HepG2 (cell line): Measurements from ENCODE around the gene RABEP2. TPM values are rescaled to one million over a fixed set of nuclear protein-coding genes. Genes with fewer than 3 reads are reported as not detected.
A peak's percentile ranks its signal among the peaks of the same experiment; 100 is the strongest.

Experiments
- ATAC-seq: fragments of 200-7000 bp; cut with Tn5 transposase; 3 replicates; pipeline ENCODE4 v1.9.1; 2020; ENCODE audit warnings: mild to moderate bottlenecking, moderate library complexity
- BruUV-seq: library from RNA; stranded (reverse); fragments of 400-500 nt; replicated peaks from 2 replicates; lab custom pipeline; 2021; lab: Mats Ljungman, UMichigan
- CTCF ChIA-PET: fragments of 300-600 bp; formaldehyde crosslinking; extraction: SDS; loops from one replicate; lab custom pipeline; 2021; ENCODE audit warnings: low total read pairs, inconsistent platforms, low intra/inter-chr PET ratio; lab: Yijun Ruan, JAX
- POLR2A ChIA-PET: fragments of 350-600 bp; sonication (Branson Sonifier 250); formaldehyde crosslinking; loops from one replicate; lab custom pipeline; 2020; ENCODE audit warnings: antibody characterized with exemption, inconsistent platforms; lab: Yijun Ruan, JAX
- DNase-seq: peaks from one replicate; pipeline ENCODE4 v3.0.0-alpha.2; 2015; ENCODE audit warnings: low spot score
- FAIRE-seq: peaks from 3 replicates; lab custom pipeline; 2011; peaks lifted over from hg19 to GRCh38; lab: Jason Lieb, UNC
- H2AFZ ChIP-seq: one replicate; pipeline ENCODE4 v1.6.1; 2011; ENCODE audit warnings: low read length, inconsistent platforms
- H3K27ac ChIP-seq: fragments of 300-600 bp; 3 replicates; pipeline ENCODE4 v1.8.0; 2011; ENCODE audit warnings: mixed run types, mild to moderate bottlenecking, mixed read lengths, low read length, inconsistent platforms; ENCODE audit not compliant: insufficient read depth; ENCODE audit errors: extremely low read length
- H3K27me3 ChIP-seq, 2 experiments: fragments of 200-600 bp in 1 of 2; 2 replicates in 1 of 2; 3 replicates in 1 of 2; pipeline versions ENCODE4 v1.6.0 to v1.8.0; 2011; ENCODE audit warnings: low read length in 2 of 2, mild to moderate bottlenecking in 2 of 2, moderate library complexity in 2 of 2, inconsistent platforms in 1 of 2; ENCODE audit not compliant: insufficient read depth in 2 of 2, control insufficient read depth in 1 of 2
- H3K36me3 ChIP-seq, 2 experiments: fragments of 200-600 bp in 1 of 2; replicated peaks in 1 of 2; 2 replicates in 1 of 2; 3 replicates in 1 of 2; pipeline versions ENCODE4 v1.5.1 to v1.8.0; 2011; ENCODE audit warnings: low read length in 2 of 2, inconsistent platforms in 1 of 2; ENCODE audit not compliant: insufficient read depth in 2 of 2, control insufficient read depth in 1 of 2
- H3K4me1 ChIP-seq: 2 replicates; pipeline ENCODE4 v1.5.1; 2012; ENCODE audit warnings: low read length, inconsistent platforms; ENCODE audit not compliant: insufficient read depth
- H3K4me2 ChIP-seq: 2 replicates; pipeline ENCODE4 v1.6.0; 2011; ENCODE audit warnings: low read depth, low read length, inconsistent platforms
- H3K4me3 ChIP-seq, 3 experiments: fragments of 200-600 bp in 1 of 3; sonication (generic), shearing (Covaris generic) in 1 of 3; replicated peaks in 1 of 3; 2 replicates each; pipeline ENCODE4 v1.5.1; 2011 to 2016; ENCODE audit warnings: low read length in 3 of 3, inconsistent platforms in 2 of 3, low read depth in 2 of 3, mild to moderate bottlenecking in 2 of 3, control low read depth in 1 of 3, mixed read lengths in 1 of 3; ENCODE audit not compliant: insufficient read depth in 1 of 3
- H3K79me2 ChIP-seq: one replicate; pipeline ENCODE4 v1.6.1; 2011; ENCODE audit warnings: low read length, inconsistent platforms; ENCODE audit not compliant: insufficient read depth
- H3K9ac ChIP-seq: 2 replicates; pipeline ENCODE4 v1.6.0; 2011; ENCODE audit warnings: mild to moderate bottlenecking, low read depth, low read length, inconsistent platforms; ENCODE audit not compliant: insufficient read depth
- H3K9me3 ChIP-seq: 2 replicates; pipeline ENCODE4 v1.5.1; 2012; ENCODE audit warnings: mild to moderate bottlenecking, low read length
- H4K20me1 ChIP-seq: 2 replicates; pipeline ENCODE4 v1.6.0; 2011; ENCODE audit warnings: inconsistent platforms, mild to moderate bottlenecking, low read length, moderate library complexity; ENCODE audit not compliant: insufficient read depth
- HHEX ChIP-seq: IDR thresholded peaks from 2 replicates; pipeline ENCODE4 v1.6.1; 2016; ENCODE audit warnings: control low read depth
- IRF1 ChIP-seq: sonication (generic); formaldehyde crosslinking; IDR thresholded peaks from 2 replicates; pipeline ENCODE4 v1.4.0; 2020; ENCODE audit warnings: low read depth, mild to moderate bottlenecking, missing genetic modification reagents
- JUN ChIP-seq: sonication (generic); formaldehyde crosslinking; IDR thresholded peaks from 2 replicates; pipeline ENCODE4 v1.4.0; 2020; ENCODE audit warnings: mild to moderate bottlenecking, missing genetic modification reagents
- NR2F1 ChIP-seq, 2 experiments: fragments of 450-650 bp in 1 of 2; formaldehyde crosslinking in 1 of 2; IDR thresholded peaks; 2 replicates each; pipeline versions ENCODE4 v1.5.0 to v1.6.1; 2016 to 2020; ENCODE audit warnings: mild to moderate bottlenecking in 1 of 2, missing compliant biosample characterization in 1 of 2, missing genetic modification reagents in 1 of 2, moderate library complexity in 1 of 2
- RAD51 ChIP-seq: fragments of 450-650 bp; IDR thresholded peaks from 2 replicates; pipeline ENCODE4 v1.6.1; 2016; ENCODE audit warnings: borderline replicate concordance
- RFX5 ChIP-seq: IDR thresholded peaks from 2 replicates; pipeline ENCODE4 v1.6.1; 2011; ENCODE audit warnings: low read depth, low read length, improper control_type of control experiment
- SP4 ChIP-seq: sonication (generic); formaldehyde crosslinking; IDR thresholded peaks from 2 replicates; pipeline ENCODE4 v1.8.1; 2023; ENCODE audit warnings: mild to moderate bottlenecking, missing genetic modification reagents
- TFDP2 ChIP-seq: sonication (generic); formaldehyde crosslinking; IDR thresholded peaks from 2 replicates; pipeline ENCODE4 v1.4.0; 2020; ENCODE audit warnings: missing genetic modification reagents
- XBP1 ChIP-seq: sonication (generic); formaldehyde crosslinking; IDR thresholded peaks from 2 replicates; pipeline ENCODE4 v1.5.0; 2020; ENCODE audit warnings: missing genetic modification reagents
- ZNF317 ChIP-seq: sonication (generic); formaldehyde crosslinking; IDR thresholded peaks from 2 replicates; pipeline ENCODE4 v1.5.0; 2020; ENCODE audit warnings: mild to moderate bottlenecking, missing genetic modification reagents
- ZNF510 ChIP-seq: sonication (generic); formaldehyde crosslinking; IDR thresholded peaks from 2 replicates; pipeline ENCODE4 v1.4.0; 2020; ENCODE audit warnings: low read depth, mild to moderate bottlenecking, missing genetic modification reagents
- ZNF550 ChIP-seq: sonication (generic); formaldehyde crosslinking; IDR thresholded peaks from 2 replicates; pipeline ENCODE4 v1.4.0; 2020; ENCODE audit warnings: mild to moderate bottlenecking, missing genetic modification reagents, borderline replicate concordance
- ZNF75D ChIP-seq: sonication (generic); formaldehyde crosslinking; IDR thresholded peaks from 2 replicates; pipeline ENCODE4 v1.8.1; 2023; ENCODE audit warnings: missing genetic modification reagents, mild to moderate bottlenecking, borderline replicate concordance
- ZNF788 ChIP-seq: sonication (generic); formaldehyde crosslinking; IDR thresholded peaks from 2 replicates; pipeline ENCODE4 v1.5.0; 2020; ENCODE audit warnings: mild to moderate bottlenecking, missing genetic modification reagents, borderline replicate concordance
- WGBS: methylation state at CpG from one replicate; pipeline ENCODE4 v1.1.6; 2017; ENCODE audit warnings: low lambda C conversion rate; 5-methylcytosine and 5-hydroxymethylcytosine counted together
- in situ Hi-C: cut with HindIII; loops from 2 replicates; pipeline ENCODE4 v1.10.0; 2017; ENCODE audit warnings: low pct_unique_long_range_greater_than_20kb; ENCODE audit not compliant: extremely low pct_ligation_motif_present
- intact Hi-C: fragments of 100-400 bp; cut with micrococcal nuclease; formaldehyde crosslinking; loops from one replicate; pipeline ENCODE4 v1.10.0; 2022; ENCODE audit not compliant: unreplicated experiment
- polyA plus RNA-seq, 8 experiments: library from polyadenylated mRNA; depleted of rRNA in 3 of 8; stranded (reverse) in 7 of 8; unstranded in 1 of 8; fragments of >200 nt; fragmentation: Illumina TruSeq in 4 of 8; extraction: Trizol in 4 of 8; gene quantifications; 2 replicates each; pipeline versions ENCODE4 v1.2.1 to v1.2.3, GENCODE V29; 2011 to 2016; ENCODE audit warnings: low read depth in 4 of 8, missing spikeins in 1 of 8, mixed read lengths in 1 of 8; ENCODE audit not compliant: insufficient read depth in 1 of 8
- total RNA-seq, 5 experiments: library from RNA; depleted of rRNA; stranded (reverse); fragments of >200 nt; fragmentation: Illumina TruSeq; extraction: Trizol; gene quantifications; 2 replicates each; pipeline ENCODE4 v1.2.3, GENCODE V29; 2016; ENCODE audit warnings: low read depth in 1 of 5
- TF ChIP-seq, protein P1 (sequence below): sonication (generic); formaldehyde crosslinking; IDR thresholded peaks from 2 replicates; pipeline ENCODE4 v1.4.0; 2020; ENCODE audit warnings: mild to moderate bottlenecking, missing genetic modification reagents
- TF ChIP-seq, protein P2 (sequence below): IDR thresholded peaks from 2 replicates; pipeline ENCODE4 v1.6.1; 2016; ENCODE audit warnings: missing biosample characterization, missing genetic modification reagents, low read depth

The RABEP2 gene
- total and polyA plus RNA-seq, 2 of the 13 experiments (the other 11 are each of a cell fraction or from before 2014, with no cell fraction given): 10.8 to 18.4 TPM

DNA sequence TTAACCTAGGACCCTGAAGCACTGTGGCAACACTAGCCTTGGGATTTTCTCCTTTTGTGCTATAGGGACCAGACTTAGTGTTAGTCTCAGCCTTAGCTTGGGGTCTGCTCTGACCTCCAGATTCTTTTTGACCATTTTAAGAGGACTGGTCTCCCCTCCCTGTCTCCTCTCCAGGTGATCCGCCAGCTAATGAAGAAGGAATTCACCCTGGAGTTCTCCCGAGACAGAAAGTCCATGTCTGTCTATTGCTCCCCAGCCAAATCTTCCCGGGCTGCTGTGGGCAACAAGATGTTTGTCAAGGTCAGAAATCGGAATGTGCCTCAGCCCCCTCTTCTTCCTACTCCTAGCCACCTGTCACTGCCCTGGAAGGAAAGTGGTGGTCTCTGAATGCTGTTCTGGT is 27.2 kb downstream of the RABEP2 start:
- no peak overlapping the region for H3K4me3 ChIP-seq
- H3K79me2 ChIP-seq: no peaks in the 10 kb centered on the region
- no peak overlapping the region for H3K27ac ChIP-seq
- no peak overlapping the region for H3K4me2 ChIP-seq
- peaks cover 13% of the 10 kb centered on the region for H3K4me1 ChIP-seq
- in situ Hi-C loops (no loop called here), intact Hi-C loops (no loop called here)
- H3K27me3 ChIP-seq: no peaks in the 10 kb centered on the region
- no peaks in the 10 kb centered on the region for H3K9me3 ChIP-seq
- no peak overlapping the region for H3K9ac ChIP-seq
- no peak overlapping the region for H2AFZ ChIP-seq
- ChIA-PET POLR2A (no interaction called here), CTCF (no interaction called here)
- TF ChIP-seq SP4 (CRISPR knock-in tag): no peak
- no peak for TF ChIP-seq ZNF317 (CRISPR knock-in tag)
- no peak for TF ChIP-seq ZNF550 (CRISPR knock-in tag)
- no peak for TF ChIP-seq NR2F1 (CRISPR knock-in tag; IDR thresholded peaks at IDR 0.05)
- no peak for TF ChIP-seq HHEX (CRISPR knock-in tag)
- no peak for TF ChIP-seq ZNF75D (CRISPR knock-in tag)
- TF ChIP-seq JUN (CRISPR knock-in tag): no peak
- TF ChIP-seq, protein P1, sequence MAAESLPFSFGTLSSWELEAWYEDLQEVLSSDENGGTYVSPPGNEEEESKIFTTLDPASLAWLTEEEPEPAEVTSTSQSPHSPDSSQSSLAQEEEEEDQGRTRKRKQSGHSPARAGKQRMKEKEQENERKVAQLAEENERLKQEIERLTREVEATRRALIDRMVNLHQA (CRISPR knock-in tag): no peak
- no peak for TF ChIP-seq RFX5
- TF ChIP-seq ZNF788: no peak
- no peak for FAIRE-seq
- peaks cover 21 to 25% of the 10 kb centered on the region in 2 experiments for H3K36me3 ChIP-seq
- no peak for DNase-seq
- ATAC-seq: no peak
- WGBS: 90% methylated on average over 4 of the region's 4 CpGs
- H4K20me1 ChIP-seq: no peaks in the 10 kb centered on the region
- no TSS peak for BruUV-seq

DNA sequence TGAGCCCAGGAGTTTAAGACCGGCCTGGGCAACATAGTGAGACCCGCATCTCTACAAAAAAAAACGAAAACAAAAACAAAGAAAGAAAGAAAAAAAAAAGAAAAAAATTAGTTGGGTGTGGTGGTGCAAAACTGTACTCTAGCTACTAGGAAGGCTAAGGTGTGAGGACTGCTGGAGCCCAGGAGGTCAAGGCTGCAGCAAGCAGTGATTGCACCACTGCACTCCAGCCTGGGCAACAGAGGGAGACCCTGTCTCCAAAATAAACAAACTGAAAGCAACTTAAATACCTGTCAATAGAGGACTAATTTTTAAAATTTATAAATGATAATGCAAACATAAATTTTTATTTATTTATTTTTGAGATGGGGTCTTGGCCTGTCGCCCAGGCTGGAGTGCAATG is 29.4 kb downstream of the RABEP2 start:
- Histone ChIP-seq H3K79me2 (no peaks in the 10 kb centered on the region), H3K4me1 (peaks cover 13% of the 10 kb centered on the region), H3K27ac (peak overlapping the region; percentile 40), H3K27me3 (no peaks in the 10 kb centered on the region), H3K9ac (no peak overlapping the region), H2AFZ (no peak overlapping the region), H3K4me2 (no peak overlapping the region), H3K9me3 (no peaks in the 10 kb centered on the region), H4K20me1 (no peaks in the 10 kb centered on the region), H3K36me3 (peaks cover 19 to 27% of the 10 kb centered on the region in 2 experiments), H3K4me3 (no peak overlapping the region)
- peak; percentile 67 for FAIRE-seq
- ATAC-seq: peak; percentile 57; the same call in 2 of the 3 replicates
- no TSS peak for BruUV-seq
- DNase-seq: no peak
- WGBS: 79% methylated on average over 4 of the region's 4 CpGs
- ChIA-PET POLR2A (interaction anchor here (0.8 to 1.6 kb wide), 2 partner anchors 22 to 50 kb away, joined by 3 to 4 read pairs; no protein-coding TSS in a partner anchor), CTCF (no interaction called here)
- intact Hi-C loops (no loop called here), in situ Hi-C loops (no loop called here)
- no peak for TF ChIP-seq XBP1
- TF ChIP-seq RAD51: no peak
- no peak for TF ChIP-seq TFDP2 (CRISPR knock-in tag)
- TF ChIP-seq, protein P2, sequence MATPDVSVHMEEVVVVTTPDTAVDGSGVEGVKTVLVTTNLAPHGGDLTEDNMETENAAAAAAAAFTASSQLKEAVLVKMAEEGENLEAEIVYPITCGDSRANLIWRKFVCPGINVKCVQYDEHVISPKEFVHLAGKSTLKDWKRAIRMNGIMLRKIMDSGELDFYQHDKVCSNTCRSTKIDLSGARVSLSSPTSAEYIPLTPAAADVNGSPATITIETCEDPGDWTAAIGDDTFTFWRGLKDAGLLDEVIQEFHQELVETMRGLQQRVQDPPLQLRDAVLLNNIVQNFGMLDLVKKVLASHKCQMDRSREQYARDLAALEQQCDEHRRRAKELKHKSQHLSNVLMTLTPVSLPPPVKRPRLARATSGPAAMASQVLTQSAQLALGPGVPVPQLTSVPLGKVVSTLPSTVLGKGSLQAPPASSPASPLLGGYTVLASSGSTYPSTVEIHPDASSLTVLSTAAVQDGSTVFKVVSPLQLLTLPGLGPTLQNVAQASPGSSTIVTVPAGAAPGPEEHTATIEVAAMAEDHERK (CRISPR knock-in tag): no peak
- no peak for TF ChIP-seq IRF1 (CRISPR knock-in tag)
- no peak for TF ChIP-seq ZNF510 (CRISPR knock-in tag)
